ACC112 (cell line): ENCODE data around the gene SP100.
A peak's percentile ranks its signal among the peaks of the same experiment; 100 is the strongest.
"Not testable (repeated sequence)": the region's sequence is repeated elsewhere in the genome, so short reads cannot be mapped to it uniquely, and the experiment has no call there.

Source experiments
- H2AFZ ChIP-seq: fragments of 200-600 bp; sonication (generic); one replicate; pipeline ENCODE4 v1.6.0; 2017; ENCODE audit warnings: antibody characterized with exemption, low read length; ENCODE audit not compliant: unreplicated experiment
- H3K27ac ChIP-seq: fragments of 200-600 bp; sonication (generic); 2 replicates; pipeline ENCODE4 v1.5.1; 2014; ENCODE audit warnings: low read depth, mild to moderate bottlenecking, antibody characterized with exemption, low read length, moderate library complexity
- H3K27me3 ChIP-seq: fragments of 200-600 bp; sonication (generic); 2 replicates; pipeline ENCODE4 v1.6.1; 2014; ENCODE audit warnings: mild to moderate bottlenecking, antibody characterized with exemption, low read length, moderate library complexity, mixed read lengths; ENCODE audit not compliant: insufficient read depth
- H3K36me3 ChIP-seq: fragments of 200-600 bp; sonication (generic); 2 replicates; pipeline ENCODE4 v1.6.1; 2016; ENCODE audit warnings: mild to moderate bottlenecking, antibody characterized with exemption, low read length, moderate library complexity, mixed read lengths; ENCODE audit not compliant: insufficient read depth
- H3K4me1 ChIP-seq: fragments of 200-600 bp; sonication (generic); one replicate; pipeline ENCODE4 v1.6.1; 2016; ENCODE audit warnings: low read length, mixed read lengths; ENCODE audit not compliant: insufficient read depth, unreplicated experiment, control insufficient read depth
- H3K4me3 ChIP-seq: fragments of 200-600 bp; sonication (generic); 2 replicates; pipeline ENCODE4 v1.5.1; 2014; ENCODE audit warnings: mild to moderate bottlenecking, low read depth, low read length
- H3K79me2 ChIP-seq: fragments of 200-600 bp; sonication (generic); one replicate; pipeline ENCODE4 v1.6.0; 2016; ENCODE audit warnings: low read length; ENCODE audit not compliant: control insufficient read depth, unreplicated experiment, insufficient read depth

The SP100 gene

GRCh38 chr2:230418341-230419016 is 2.5 kb downstream of the SP100 start:
- Histone ChIP-seq H2AFZ (no peak overlapping the region), H3K4me3 (peak overlapping the region; percentile 97), H3K36me3 (peaks cover 32% of the 10 kb centered on the region), H3K79me2 (peaks cover 75% of the 10 kb centered on the region), H3K27me3 (no peaks in the 10 kb centered on the region), H3K27ac (peak overlapping the region; percentile 46), H3K4me1 (peaks cover 63% of the 10 kb centered on the region)

- Histone ChIP-seq H2AFZ (no peak overlapping the region), H3K27ac (no peak overlapping the region), H3K4me1 (peaks cover 63% of the 10 kb centered on the region), H3K79me2 (peaks cover 82% of the 10 kb centered on the region), H3K27me3 (no peaks in the 10 kb centered on the region), H3K4me3 (peak overlapping the region; percentile 97), H3K36me3 (peaks cover 37% of the 10 kb centered on the region)
Observed at GRCh38 chr2:230419181-230419580, 3.2 kb downstream of the SP100 start.

GRCh38 chr2:230422149-230422548 is 6.1 kb downstream of the SP100 start:
- Histone ChIP-seq H3K27ac (no peak overlapping the region), H3K79me2 (peaks cover 99% of the 10 kb centered on the region), H3K36me3 (peaks cover 54% of the 10 kb centered on the region), H2AFZ (no peak overlapping the region), H3K4me1 (peaks cover 61% of the 10 kb centered on the region), H3K4me3 (0 out of 2 replicates have a peak overlapping the region, but pooled peaks have one; percentile 3), H3K27me3 (no peaks in the 10 kb centered on the region)

GRCh38 chr2:230423851-230424458 is 8.0 kb downstream of the SP100 start:
- Histone ChIP-seq H3K27ac (no peak overlapping the region), H3K79me2 (peaks cover 94% of the 10 kb centered on the region), H3K27me3 (no peaks in the 10 kb centered on the region), H3K4me3 (no peak overlapping the region), H3K4me1 (peaks cover 57% of the 10 kb centered on the region), H2AFZ (no peak overlapping the region), H3K36me3 (peaks cover 54% of the 10 kb centered on the region)

- H3K27me3 ChIP-seq = no peaks in the 10 kb centered on the region
- no peak overlapping the region for H3K4me3 ChIP-seq
- H2AFZ ChIP-seq = no peak overlapping the region
- H3K27ac ChIP-seq = no peak overlapping the region
- H3K36me3 ChIP-seq = peaks cover 60% of the 10 kb centered on the region
- H3K4me1 ChIP-seq = peaks cover 43% of the 10 kb centered on the region
- H3K79me2 ChIP-seq = peaks cover 94% of the 10 kb centered on the region
Observed at GRCh38 chr2:230425377-230425776, 9.4 kb downstream of the SP100 start.

GRCh38 chr2:230429513-230429912 is 13.5 kb downstream of the SP100 start:
- Histone ChIP-seq H3K36me3 (peaks cover 63% of the 10 kb centered on the region), H3K79me2 (peaks cover 95% of the 10 kb centered on the region)

GRCh38 chr2:230430957-230431910 is 15.2 kb downstream of the SP100 start:
- H3K27ac ChIP-seq = no peak overlapping the region; the same call in 1 of the 2 replicates
- no peaks in the 10 kb centered on the region for H3K27me3 ChIP-seq
- peaks cover 12% of the 10 kb centered on the region for H3K4me1 ChIP-seq
- no peak overlapping the region for H2AFZ ChIP-seq
- H3K79me2 ChIP-seq = peaks cover 92% of the 10 kb centered on the region
- H3K4me3 ChIP-seq = no peak overlapping the region
- peaks cover 56% of the 10 kb centered on the region for H3K36me3 ChIP-seq

More at GRCh38 chr2:230429513-230429912, 13.5 kb downstream of the SP100 start:
- Histone ChIP-seq H2AFZ (no peak overlapping the region), H3K27ac (no peak overlapping the region), H3K4me3 (no peak overlapping the region), H3K27me3 (no peaks in the 10 kb centered on the region), H3K4me1 (peaks cover 19% of the 10 kb centered on the region)

- no peak overlapping the region for H3K4me3 ChIP-seq
- H3K27ac ChIP-seq = peak overlapping the region; percentile 36; the same call in 1 of the 2 replicates
- H2AFZ ChIP-seq = no peak overlapping the region
- peaks cover 54% of the 10 kb centered on the region for H3K36me3 ChIP-seq
- H3K4me1 ChIP-seq = peaks cover 23% of the 10 kb centered on the region
- peaks cover 96% of the 10 kb centered on the region for H3K79me2 ChIP-seq
- no peaks in the 10 kb centered on the region for H3K27me3 ChIP-seq
Observed at GRCh38 chr2:230434677-230435324, 18.8 kb downstream of the SP100 start.

GRCh38 chr2:230435431-230435830 is 19.4 kb downstream of the SP100 start:
- H3K79me2 ChIP-seq = peaks cover 94% of the 10 kb centered on the region
- H3K27ac ChIP-seq = peak overlapping the region; percentile 36; the same call in 1 of the 2 replicates
- no peak overlapping the region for H3K4me3 ChIP-seq
- H3K36me3 ChIP-seq = peaks cover 48% of the 10 kb centered on the region
- no peaks in the 10 kb centered on the region for H3K27me3 ChIP-seq
- H3K4me1 ChIP-seq = peaks cover 26% of the 10 kb centered on the region
- no peak overlapping the region for H2AFZ ChIP-seq

GRCh38 chr2:230439121-230439520 is 23.1 kb downstream of the SP100 start:
- Histone ChIP-seq H3K4me3 (peak overlapping the region; percentile 48; the same call in 1 of the 2 replicates), H3K36me3 (peaks cover 33% of the 10 kb centered on the region), H3K4me1 (peaks cover 56% of the 10 kb centered on the region), H3K27ac (peak overlapping the region; percentile 64; the same call in 1 of the 2 replicates), H3K79me2 (peaks cover 91% of the 10 kb centered on the region)
- not testable (repeated sequence) for H3K27me3 ChIP-seq, H2AFZ ChIP-seq
